Measurements from ENCODE around the gene PPP5C.

The PPP5C gene

GRCh38 chr19:46340051-46340659, 6.7 kb upstream of the PPP5C start:
- no peak for DNase-seq (ENCODE audit: extremely low read depth, insufficient read length)
- H3K4me3 ChIP-seq (replicated peaks; ENCODE audit: low read depth, low read length), result no peak overlapping the region
- H3K27me3 ChIP-seq (replicated peaks; ENCODE audit: control insufficient read depth, insufficient read depth, low read length), result 0 out of 2 replicates have a peak, but pooled peaks cover 1% of the 10 kb centered on the region
- H3K36me3 ChIP-seq (ENCODE audit: control insufficient read depth, insufficient read depth, low read length), result no peaks in the 10 kb centered on the region
- TF ChIP-seq CTCF (IDR thresholded peaks at IDR 0.05; ENCODE audit: insufficient read depth, low read length, poor library complexity, severe bottlenecking), result no peak

- H3K36me3 ChIP-seq (ENCODE audit: control insufficient read depth, insufficient read depth, low read length), result no peaks in the 10 kb centered on the region
- DNase-seq (ENCODE audit: extremely low read depth, insufficient read length), result no peak
- H3K27me3 ChIP-seq (replicated peaks; ENCODE audit: control insufficient read depth, insufficient read depth, low read length), result 0 out of 2 replicates have a peak, but pooled peaks cover 1% of the 10 kb centered on the region
- TF ChIP-seq CTCF (IDR thresholded peaks at IDR 0.05; ENCODE audit: insufficient read depth, low read length, poor library complexity, severe bottlenecking), result no peak
- H3K4me3 ChIP-seq (replicated peaks; ENCODE audit: low read depth, low read length), result no peak overlapping the region
Measured at GRCh38 chr19:46341937-46342336, 5.0 kb upstream of the PPP5C start.

- TF ChIP-seq CTCF (IDR thresholded peaks at IDR 0.05; ENCODE audit: insufficient read depth, low read length, poor library complexity, severe bottlenecking), result no peak
- no peak overlapping the region for H3K4me3 ChIP-seq (replicated peaks; ENCODE audit: low read depth, low read length)
Measured at GRCh38 chr19:46344363-46344762, 2.5 kb upstream of the PPP5C start.

GRCh38 chr19:46345157-46345556, 1.7 kb upstream of the PPP5C start:
- no peak for DNase-seq (ENCODE audit: extremely low read depth, insufficient read length)
- Histone ChIP-seq H3K4me3 (replicated peaks; ENCODE audit: low read depth, low read length) (no peak overlapping the region), H3K27me3 (replicated peaks; ENCODE audit: control insufficient read depth, insufficient read depth, low read length) (no peaks in the 10 kb centered on the region), H3K36me3 (ENCODE audit: control insufficient read depth, insufficient read depth, low read length) (no peaks in the 10 kb centered on the region)
- TF ChIP-seq CTCF (IDR thresholded peaks at IDR 0.05; ENCODE audit: insufficient read depth, low read length, poor library complexity, severe bottlenecking), result no peak

More at GRCh38 chr19:46344363-46344762, 2.5 kb upstream of the PPP5C start:
- Histone ChIP-seq H3K36me3 (ENCODE audit: control insufficient read depth, insufficient read depth, low read length) (no peaks in the 10 kb centered on the region), H3K27me3 (replicated peaks; ENCODE audit: control insufficient read depth, insufficient read depth, low read length) (no peaks in the 10 kb centered on the region)
- DNase-seq (ENCODE audit: extremely low read depth, insufficient read length), result no peak

GRCh38 chr19:46347572-46347883, 641 bp downstream of the PPP5C start:
- Histone ChIP-seq H3K36me3 (ENCODE audit: control insufficient read depth, insufficient read depth, low read length) (peaks cover 3% of the 10 kb centered on the region), H3K27me3 (replicated peaks; ENCODE audit: control insufficient read depth, insufficient read depth, low read length) (no peaks in the 10 kb centered on the region), H3K4me3 (replicated peaks; ENCODE audit: low read depth, low read length) (peak overlapping the region; percentile 96)
- DNase-seq (ENCODE audit: extremely low read depth, insufficient read length), result no peak
- TF ChIP-seq CTCF (IDR thresholded peaks at IDR 0.05; ENCODE audit: insufficient read depth, low read length, poor library complexity, severe bottlenecking), result no peak

- TF ChIP-seq CTCF (IDR thresholded peaks at IDR 0.05; ENCODE audit: insufficient read depth, low read length, poor library complexity, severe bottlenecking), result no peak
- H3K27me3 ChIP-seq (replicated peaks; ENCODE audit: control insufficient read depth, insufficient read depth, low read length), result no peaks in the 10 kb centered on the region
- no peak for DNase-seq (ENCODE audit: extremely low read depth, insufficient read length)
- peak overlapping the region; percentile 96 for H3K4me3 ChIP-seq (replicated peaks; ENCODE audit: low read depth, low read length)
- H3K36me3 ChIP-seq (ENCODE audit: control insufficient read depth, insufficient read depth, low read length), result peaks cover 6% of the 10 kb centered on the region
Measured at GRCh38 chr19:46347985-46348384, 1.1 kb downstream of the PPP5C start.
